Activated B cell treated with CpG ODN at 0.5 μM for 24 hours (primary cell): ENCODE results near the gene PNLIPRP1. TPM values are rescaled to one million over a fixed set of nuclear protein-coding genes. Genes with fewer than 3 reads are reported as not detected.

Source experiments
- ATAC-seq: fragments of 200-7000 bp; cut with Tn5 transposase; one replicate; pipeline ENCODE4 v1.10.0; 2021; ENCODE audit warnings: low read depth, mild to moderate bottlenecking, moderate library complexity
- CTCF ChIA-PET: fragments of 350-600 bp; sonication (Branson Sonifier 250); formaldehyde crosslinking; loops from one replicate; lab custom pipeline; 2021; ENCODE audit warnings: antibody characterized with exemption; lab: Charles Lee
- POLR2A ChIA-PET: fragments of 350-600 bp; sonication (Branson Sonifier 250); formaldehyde crosslinking; loops from one replicate; lab custom pipeline; 2021; ENCODE audit warnings: antibody characterized with exemption; lab: Charles Lee
- DNase-seq: peaks from one replicate; pipeline ENCODE4 v3.0.0; 2022
- H3K27ac Mint-ChIP-seq: one replicate; pipeline ENCODE4 v1.8.0; 2020; ENCODE audit warnings: mixed read lengths
- H3K27me3 Mint-ChIP-seq: one replicate; pipeline ENCODE4 v1.8.0; 2021; ENCODE audit warnings: mixed read lengths
- H3K36me3 Mint-ChIP-seq: one replicate; pipeline ENCODE4 v1.8.0; 2021; ENCODE audit warnings: low read depth, mixed read lengths
- H3K4me1 Mint-ChIP-seq: one replicate; pipeline ENCODE4 v1.8.0; 2021; ENCODE audit warnings: mixed read lengths
- H3K4me3 Mint-ChIP-seq: one replicate; pipeline ENCODE4 v1.8.0; 2020; ENCODE audit warnings: mild to moderate bottlenecking, mixed read lengths
- H3K9me3 Mint-ChIP-seq: one replicate; pipeline ENCODE4 v1.8.0; 2020; ENCODE audit warnings: mixed read lengths
- intact Hi-C: fragments of 100-400 bp; cut with micrococcal nuclease; formaldehyde crosslinking; loops from one replicate; pipeline ENCODE4 v1.15.1; 2024
- total RNA-seq: library from RNA; stranded (reverse); gene quantifications from 2 replicates; pipeline ENCODE4 v1.2.3, GENCODE V29; 2022
- TF ChIP-seq, protein P1 (sequence below): fragments of 200-600 bp; IDR thresholded peaks from one replicate; pipeline ENCODE4 v1.8.0; 2022; ENCODE audit warnings: antibody characterized with exemption, mild to moderate bottlenecking

Gene PNLIPRP1
- total RNA-seq, 1 donor from 2014 or later: not detected

GRCh38 chr10:116608686-116609594 is 18.2 kb downstream of the PNLIPRP1 start:
- Mint-ChIP-seq H3K36me3 (no peaks in the 10 kb centered on the region), H3K27ac (no peak overlapping the region), H3K4me3 (no peak overlapping the region), H3K27me3 (peaks cover 5% of the 10 kb centered on the region), H3K9me3 (no peaks in the 10 kb centered on the region), H3K4me1 (no peaks in the 10 kb centered on the region)
- ChIA-PET CTCF (no interaction called here), POLR2A (no interaction called here)
- TF ChIP-seq, protein P1, sequence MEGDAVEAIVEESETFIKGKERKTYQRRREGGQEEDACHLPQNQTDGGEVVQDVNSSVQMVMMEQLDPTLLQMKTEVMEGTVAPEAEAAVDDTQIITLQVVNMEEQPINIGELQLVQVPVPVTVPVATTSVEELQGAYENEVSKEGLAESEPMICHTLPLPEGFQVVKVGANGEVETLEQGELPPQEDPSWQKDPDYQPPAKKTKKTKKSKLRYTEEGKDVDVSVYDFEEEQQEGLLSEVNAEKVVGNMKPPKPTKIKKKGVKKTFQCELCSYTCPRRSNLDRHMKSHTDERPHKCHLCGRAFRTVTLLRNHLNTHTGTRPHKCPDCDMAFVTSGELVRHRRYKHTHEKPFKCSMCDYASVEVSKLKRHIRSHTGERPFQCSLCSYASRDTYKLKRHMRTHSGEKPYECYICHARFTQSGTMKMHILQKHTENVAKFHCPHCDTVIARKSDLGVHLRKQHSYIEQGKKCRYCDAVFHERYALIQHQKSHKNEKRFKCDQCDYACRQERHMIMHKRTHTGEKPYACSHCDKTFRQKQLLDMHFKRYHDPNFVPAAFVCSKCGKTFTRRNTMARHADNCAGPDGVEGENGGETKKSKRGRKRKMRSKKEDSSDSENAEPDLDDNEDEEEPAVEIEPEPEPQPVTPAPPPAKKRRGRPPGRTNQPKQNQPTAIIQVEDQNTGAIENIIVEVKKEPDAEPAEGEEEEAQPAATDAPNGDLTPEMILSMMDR: no peak
- ATAC-seq (no peak), DNase-seq (no peak)
- intact Hi-C loops: no loop called here

DNA sequence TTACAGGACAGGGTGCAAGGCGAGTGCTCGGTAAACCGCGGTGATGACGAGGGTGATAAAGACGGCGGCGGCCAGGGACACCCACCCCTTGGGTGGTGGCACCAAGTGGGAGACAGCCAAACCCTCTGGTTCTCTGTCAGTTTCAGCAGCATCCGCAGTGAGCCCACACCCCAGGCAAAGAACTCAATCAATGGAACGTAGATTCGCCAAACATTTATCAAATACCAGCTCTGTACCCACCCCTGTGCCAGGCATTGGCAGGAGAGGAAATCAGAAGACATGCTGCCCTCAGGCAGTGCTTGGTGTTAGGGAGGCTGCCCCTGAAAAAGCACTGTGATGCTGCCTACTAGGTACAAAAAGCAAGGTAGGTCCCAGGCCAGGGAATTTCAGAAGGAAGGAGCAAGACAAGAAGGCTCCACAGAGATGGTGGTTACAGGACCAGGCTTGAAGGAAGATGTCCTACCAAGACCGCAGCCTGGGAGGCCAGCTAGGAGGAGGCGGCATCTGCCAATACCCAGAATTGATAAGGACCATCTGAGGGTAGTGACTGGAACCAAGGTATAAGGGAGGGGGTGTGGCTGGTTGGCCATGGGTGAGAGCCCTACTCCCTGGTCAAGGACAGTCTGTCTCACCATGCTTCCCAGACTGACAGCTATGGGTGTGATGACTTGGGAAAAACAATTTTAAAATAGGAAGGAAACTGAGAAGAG is 19.8 kb downstream of the PNLIPRP1 start:
- Mint-ChIP-seq H3K4me1 (no peaks in the 10 kb centered on the region), H3K27me3 (peaks cover 5% of the 10 kb centered on the region), H3K36me3 (no peaks in the 10 kb centered on the region), H3K4me3 (no peak overlapping the region), H3K9me3 (no peaks in the 10 kb centered on the region), H3K27ac (no peak overlapping the region)
- POLR2A ChIA-PET: no interaction called here
- DNase-seq: no peak
- no peak for ATAC-seq
- intact Hi-C loops: no loop called here
- CTCF ChIA-PET: no interaction called here
- TF ChIP-seq, protein P1: no peak

DNA sequence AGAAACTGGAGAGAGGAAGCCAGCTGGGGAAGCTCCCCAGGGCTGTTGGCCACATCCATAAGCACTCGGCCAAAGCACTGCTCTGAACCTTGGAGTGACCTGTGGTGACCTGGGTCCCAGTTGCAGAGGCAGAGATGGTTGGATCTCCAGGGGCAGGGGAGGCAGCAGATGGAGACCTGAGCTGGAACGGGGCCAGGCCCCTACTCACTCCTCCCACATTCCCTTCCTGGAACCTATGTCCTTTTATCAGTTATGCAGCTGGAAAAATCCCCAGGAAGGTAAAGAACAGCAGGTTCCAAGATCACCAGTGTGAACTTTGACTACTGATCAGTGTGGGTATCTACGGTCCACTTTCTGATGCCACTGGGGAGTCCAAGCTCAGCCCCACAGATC is 20.4 kb downstream of the PNLIPRP1 start:
- no peak overlapping the region for H3K27ac Mint-ChIP-seq
- H3K27me3 Mint-ChIP-seq: peaks cover 5% of the 10 kb centered on the region
- ATAC-seq (no peak), DNase-seq (no peak)
- ChIA-PET POLR2A (no interaction called here), CTCF (no interaction called here)
- TF ChIP-seq, protein P1: no peak
- no peaks in the 10 kb centered on the region for H3K36me3 Mint-ChIP-seq
- no peaks in the 10 kb centered on the region for H3K9me3 Mint-ChIP-seq
- no peak overlapping the region for H3K4me3 Mint-ChIP-seq
- H3K4me1 Mint-ChIP-seq: no peaks in the 10 kb centered on the region
- intact Hi-C loops: no loop called here

DNA sequence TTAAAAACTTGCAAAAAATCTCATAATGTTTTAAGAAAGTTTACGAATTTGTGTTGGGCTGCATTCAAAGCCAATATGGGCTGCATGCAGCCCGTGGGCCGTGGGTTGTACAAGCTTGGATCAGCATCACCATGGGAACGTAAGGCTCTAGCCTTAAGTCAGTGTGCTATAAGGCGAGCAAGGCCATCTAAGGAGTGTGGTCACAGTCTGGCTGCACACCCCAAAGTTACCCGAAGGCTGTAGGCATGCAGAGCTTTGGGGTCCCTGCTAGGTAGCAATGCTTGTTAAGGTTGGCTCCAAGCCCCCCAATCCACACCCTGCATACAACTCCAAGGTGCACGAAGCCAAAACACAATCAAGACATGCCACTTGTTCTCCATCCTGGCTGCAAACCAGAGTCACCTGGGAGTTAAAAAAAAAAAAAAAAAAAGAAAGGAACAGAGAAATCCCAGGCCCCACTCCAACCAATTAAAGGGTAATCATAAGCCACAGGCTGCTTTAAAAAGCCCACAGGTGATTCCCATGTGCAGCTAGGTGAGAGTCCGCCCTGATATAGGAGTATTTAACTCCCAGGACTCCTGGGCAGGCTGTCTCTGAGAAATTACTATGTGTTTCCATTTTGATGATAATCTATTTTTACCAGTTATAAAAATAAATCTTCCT is 21.5 kb downstream of the PNLIPRP1 start:
- DNase-seq (no peak), ATAC-seq (no peak)
- Mint-ChIP-seq H3K36me3 (no peaks in the 10 kb centered on the region), H3K27me3 (peaks cover 5% of the 10 kb centered on the region), H3K4me3 (no peak overlapping the region), H3K9me3 (no peaks in the 10 kb centered on the region), H3K27ac (no peak overlapping the region), H3K4me1 (no peaks in the 10 kb centered on the region)
- ChIA-PET CTCF (no interaction called here), POLR2A (no interaction called here)
- intact Hi-C loops: no loop called here
- TF ChIP-seq, protein P1: no peak

GRCh38 chr10:116613471-116613870 is 22.7 kb downstream of the PNLIPRP1 start:
- ChIA-PET POLR2A (no interaction called here), CTCF (no interaction called here)
- Mint-ChIP-seq H3K36me3 (no peaks in the 10 kb centered on the region), H3K9me3 (no peaks in the 10 kb centered on the region), H3K4me1 (no peaks in the 10 kb centered on the region), H3K27ac (no peak overlapping the region), H3K27me3 (peaks cover 5% of the 10 kb centered on the region), H3K4me3 (no peak overlapping the region)
- DNase-seq: no peak
- TF ChIP-seq, protein P1: no peak
- ATAC-seq: no peak
- intact Hi-C loops: no loop called here
